K562 (cell line): ENCODE data around the gene DNAJB11. TPM values are rescaled to one million over a fixed set of nuclear protein-coding genes. Genes with fewer than 3 reads are reported as not detected.

Experiments used
- ATAC-seq: fragments of 200-7000 bp; cut with Tn5 transposase; 3 replicates; pipeline ENCODE4 v1.9.1; 2020; ENCODE audit warnings: moderate library complexity
- BruUV-seq: library from RNA; stranded (reverse); fragments of 400-500 nt; replicated peaks from 2 replicates; lab custom pipeline; 2021; lab: Mats Ljungman, UMichigan
- CTCF ChIA-PET: fragments of 300-600 bp; formaldehyde crosslinking; extraction: SDS; loops from one replicate; lab custom pipeline; 2021; ENCODE audit warnings: low intra/inter-chr PET ratio; lab: Yijun Ruan, JAX
- POLR2A ChIA-PET: fragments of 300-600, 350-650 bp; sonication (Branson Sonifier 250); formaldehyde crosslinking; extraction: SDS; loops from one replicate; lab custom pipeline; 2021; ENCODE audit warnings: antibody characterized with exemption, inconsistent platforms; lab: Yijun Ruan, JAX
- DNase-seq, 4 experiments: peaks; one replicate each; pipeline versions ENCODE4 v3.0.0 to v3.0.0-alpha.2; 2011 to 2018; ENCODE audit warnings: low spot score in 3 of 4, mixed read lengths in 3 of 4; ENCODE audit errors: extremely low read depth in 1 of 4
- FAIRE-seq: peaks from 2 replicates; lab custom pipeline; 2011; peaks lifted over from hg19 to GRCh38; lab: Jason Lieb, UNC
- H2AFZ ChIP-seq: 2 replicates; pipeline ENCODE4 v1.6.0; 2011; ENCODE audit warnings: low read depth, low read length, control low read depth, inconsistent platforms
- H3K27ac ChIP-seq: fragments of 200-600 bp; 3 replicates; pipeline ENCODE4 v1.8.0; 2011; ENCODE audit warnings: low read depth, mild to moderate bottlenecking, control low read depth, inconsistent platforms, low read length, moderate library complexity, mixed read lengths; ENCODE audit errors: extremely low read depth
- H3K27me3 ChIP-seq, 2 experiments: fragments of 300-600 bp in 1 of 2; 2 replicates in 1 of 2; 3 replicates in 1 of 2; pipeline versions ENCODE4 v1.6.0 to v1.8.0; 2011; ENCODE audit warnings: inconsistent platforms in 2 of 2, low read length in 2 of 2, mild to moderate bottlenecking in 1 of 2, mixed read lengths in 1 of 2, moderate library complexity in 1 of 2; ENCODE audit not compliant: control insufficient read depth in 2 of 2, insufficient read depth in 2 of 2
- H3K36me3 ChIP-seq: fragments of 300-600 bp; 3 replicates; pipeline ENCODE4 v1.8.0; 2011; ENCODE audit warnings: mild to moderate bottlenecking, low read length, inconsistent platforms; ENCODE audit not compliant: control insufficient read depth, insufficient read depth
- H3K4me1 ChIP-seq, 2 experiments: fragments of 200-600 bp in 1 of 2; replicated peaks in 1 of 2; 2 replicates in 1 of 2; 3 replicates in 1 of 2; pipeline versions ENCODE4 v1.5.1 to v1.8.0; 2011; ENCODE audit warnings: inconsistent platforms in 2 of 2, low read length in 2 of 2, mild to moderate bottlenecking in 1 of 2, mixed read lengths in 1 of 2, moderate library complexity in 1 of 2; ENCODE audit not compliant: control insufficient read depth in 2 of 2, insufficient read depth in 2 of 2
- H3K4me2 ChIP-seq: 2 replicates; pipeline ENCODE4 v1.6.1; 2011; ENCODE audit warnings: low read length, control low read depth, inconsistent platforms, mixed read lengths; ENCODE audit not compliant: insufficient read depth
- H3K4me3 ChIP-seq: fragments of 200-600 bp; sonication (generic), shearing (Covaris generic); 2 replicates; pipeline ENCODE4 v1.5.1; 2016; ENCODE audit warnings: control low read depth, inconsistent platforms
- H3K79me2 ChIP-seq: fragments of 200-600 bp; 3 replicates; pipeline ENCODE4 v1.8.0; 2011; ENCODE audit warnings: low read length, inconsistent platforms; ENCODE audit not compliant: control insufficient read depth, insufficient read depth
- H3K9ac ChIP-seq, 2 experiments: 2 replicates each; pipeline versions ENCODE4 v1.6.0 to v1.6.1; 2011; ENCODE audit warnings: low read depth in 2 of 2, low read length in 2 of 2, control low read depth in 1 of 2, inconsistent platforms in 1 of 2, mild to moderate bottlenecking in 1 of 2, mixed read lengths in 1 of 2; ENCODE audit not compliant: insufficient read depth in 1 of 2
- H3K9me1 ChIP-seq: one replicate; pipeline ENCODE4 v1.6.0; 2011; ENCODE audit warnings: inconsistent platforms, mild to moderate bottlenecking, low read length, moderate library complexity; ENCODE audit not compliant: control insufficient read depth, insufficient read depth
- H3K9me3 ChIP-seq: replicated peaks from 2 replicates; pipeline ENCODE4 v1.5.1; 2011; ENCODE audit warnings: low read depth, low read length, inconsistent platforms; ENCODE audit not compliant: control insufficient read depth, insufficient read depth
- H4K20me1 ChIP-seq: replicated peaks from 2 replicates; pipeline ENCODE4 v1.6.1; 2011; ENCODE audit warnings: low read length, inconsistent platforms, mixed read lengths; ENCODE audit not compliant: control insufficient read depth, insufficient read depth
- HCFC1 ChIP-seq: IDR thresholded peaks from 2 replicates; pipeline ENCODE4 v1.6.1; 2012; ENCODE audit warnings: low read depth, low read length, improper control_type of control experiment
- HNRNPK ChIP-seq: fragments of 200-400 bp; formaldehyde crosslinking; IDR thresholded peaks from one replicate; pipeline ENCODE4 v1.6.1; 2018; ENCODE audit warnings: mild to moderate bottlenecking, low read depth, low read length; ENCODE audit not compliant: poor library complexity, severe bottlenecking
- ID3 ChIP-seq, 2 experiments: fragments of 250-450 bp in 1 of 2; fragments of 450-650 bp in 1 of 2; sonication (Bioruptor Pico) in 1 of 2; IDR thresholded peaks; 2 replicates each; pipeline versions ENCODE4 v1.6.1 to v1.8.0; 2016 to 2021; ENCODE audit warnings: mild to moderate bottlenecking in 2 of 2, moderate library complexity in 2 of 2, missing compliant biosample characterization in 1 of 2, missing genetic modification characterization in 1 of 2
- ILK ChIP-seq: fragments of 450-650 bp; IDR thresholded peaks from 2 replicates; pipeline ENCODE4 v1.6.1; 2016; ENCODE audit warnings: missing genetic modification characterization, low read depth, mild to moderate bottlenecking, missing compliant biosample characterization, moderate library complexity, borderline replicate concordance
- KAT2B ChIP-seq: IDR thresholded peaks from one replicate; pipeline ENCODE4 v1.6.1; 2012; ENCODE audit warnings: low read depth, mild to moderate bottlenecking, control low read depth, inconsistent platforms, low read length, moderate library complexity
- KLF16 ChIP-seq: IDR thresholded peaks from 2 replicates; pipeline ENCODE4 v1.6.1; 2016; ENCODE audit warnings: antibody characterized with exemption
- MEF2D ChIP-seq: conservative IDR thresholded peaks from 2 replicates; pipeline ENCODE4 v1.6.1; 2016; ENCODE audit warnings: low read depth, missing genetic modification characterization, missing compliant biosample characterization
- PKNOX1 ChIP-seq: fragments of 450-650 bp; IDR thresholded peaks from 2 replicates; pipeline ENCODE4 v1.6.1; 2016
- RERE ChIP-seq: sonication (generic); formaldehyde crosslinking; IDR thresholded peaks from 2 replicates; pipeline ENCODE4 v1.8.0; 2023; ENCODE audit warnings: missing genetic modification reagents, mild to moderate bottlenecking, borderline replicate concordance
- SIRT6 ChIP-seq: IDR thresholded peaks from one replicate; pipeline ENCODE4 v1.6.1; 2012; ENCODE audit warnings: low read depth, mild to moderate bottlenecking, control low read depth, inconsistent platforms, low read length, moderate library complexity
- U2AF2 ChIP-seq: fragments of 200-400 bp; formaldehyde crosslinking; optimal IDR thresholded peaks from 2 replicates; pipeline ENCODE3; 2017; ENCODE audit warnings: low read depth, mild to moderate bottlenecking, low read length
- WGBS: fragments of 100-300 bp; shearing (Covaris generic); methylation state at CpG from one replicate; pipeline ENCODE4 v1.1.6; 2016; ENCODE audit warnings: low coverage, mixed read lengths; ENCODE audit not compliant: insufficient coverage; ENCODE audit errors: missing lambda C conversion rate; 5-methylcytosine and 5-hydroxymethylcytosine counted together
- in situ Hi-C: fragments of 300-500 bp; cut with MboI; formaldehyde crosslinking; loops from 4 replicates; pipeline ENCODE4 v1.15.0; 2018; ENCODE audit warnings: inconsistent platforms, mixed read lengths
- intact Hi-C: fragments of 100-400 bp; cut with micrococcal nuclease; formaldehyde crosslinking; loops from 2 replicates; pipeline ENCODE4 v1.14.2; 2022
- polyA plus RNA-seq, 8 experiments: library from polyadenylated mRNA; depleted of rRNA in 4 of 8; stranded (reverse) in 5 of 8; unstranded in 3 of 8; fragments of >200 nt; fragmentation: Nextera tagmentation in 2 of 8; fragmentation: Illumina TruSeq in 1 of 8; extraction: Ambion mirVana in 2 of 8; extraction: Trizol in 1 of 8; gene quantifications; 2 replicates each; pipeline versions ENCODE4 v1.2.1 to v1.2.3, GENCODE V29; 2011 to 2014; ENCODE audit warnings: inconsistent platforms in 1 of 8, missing spikeins in 1 of 8
- total RNA-seq, 7 experiments: library from RNA; depleted of rRNA in 6 of 7; stranded (reverse); fragments of >200 nt in 6 of 7; fragmentation: Illumina TruSeq in 2 of 7; extraction: Trizol in 2 of 7; gene quantifications; 2 replicates each; pipeline versions ENCODE4 v1.2.1 to v1.2.3, GENCODE V29; 2011 to 2021; ENCODE audit warnings: low replicate concordance in 1 of 7

DNAJB11 gene
- total and polyA plus RNA-seq, 9 of the 15 experiments (the other 6 are each of a cell fraction or from before 2014, with no cell fraction given), result 14.8 to 74.7 (median 63.8) TPM

- TF ChIP-seq HNRNPK, result no peak
- no peak for TF ChIP-seq PKNOX1
- TF ChIP-seq ILK (tag), result no peak
- TF ChIP-seq ID3 (CRISPR knock-in tag; IDR thresholded peaks at IDR 0.05), result no peak
- no peak for TF ChIP-seq ID3 (tag; IDR thresholded peaks at IDR 0.05)
- TF ChIP-seq KLF16, result no peak
Observed at GRCh38 chr3:186621894-186622650, 51.6 kb downstream of the DNAJB11 start (continued).

GRCh38 chr3:186622651-186623310 is 52.3 kb downstream of the DNAJB11 start:
- no peak overlapping the region for H3K27ac ChIP-seq
- 0 out of 2 replicates have a peak, but pooled peaks cover 1% of the 10 kb centered on the region for H3K9me3 ChIP-seq
- FAIRE-seq, result no peak
- H3K36me3 ChIP-seq, result no peaks in the 10 kb centered on the region
- peaks cover 0 to 3% of the 10 kb centered on the region in 2 experiments; a peak in 2 of 5 replicates for H3K4me1 ChIP-seq
- in situ Hi-C loops, result no loop called here
- no peaks in the 10 kb centered on the region for H3K9me1 ChIP-seq
- no peaks in the 10 kb centered on the region for H3K79me2 ChIP-seq
- ATAC-seq, result no peak
- intact Hi-C loops, result no loop called here
- ChIA-PET POLR2A (interaction anchor here (2.6 kb wide), 1 partner anchor 161 kb away, joined by 10 read pairs; the partner anchor contains the start of gene EIF4A2), CTCF (no interaction called here)
- peaks cover 4 to 54% of the 10 kb centered on the region in 2 experiments; a peak in 4 of 5 replicates for H3K27me3 ChIP-seq
- no peak overlapping the region for H2AFZ ChIP-seq
- H3K4me3 ChIP-seq, result no peak overlapping the region
- 5% methylated on average over 2 of the region's 2 CpGs for WGBS
- no peak overlapping the region for H3K9ac ChIP-seq
- BruUV-seq, result no TSS peak
- no peaks in the 10 kb centered on the region for H4K20me1 ChIP-seq
- no peak for DNase-seq
- no peak overlapping the region for H3K4me2 ChIP-seq
- TF ChIP-seq SIRT6, result no peak
- no peak for TF ChIP-seq RERE
- no peak for TF ChIP-seq HCFC1
- TF ChIP-seq U2AF2, result no peak
- no peak for TF ChIP-seq MEF2D (tag)
- no peak for TF ChIP-seq KAT2B
